GM12878 (cell line): ENCODE data around the gene NNMT. TPM values are rescaled to one million over a fixed set of nuclear protein-coding genes. Genes with fewer than 3 reads are reported as not detected.

Source experiments
- ATAC-seq: fragments of 200-7000 bp; cut with Tn5 transposase; 3 replicates; pipeline ENCODE4 v1.9.1; 2020; ENCODE audit warnings: mild to moderate bottlenecking, moderate library complexity
- BruUV-seq: library from RNA; stranded (reverse); fragments of 400-500 nt; replicated peaks from 2 replicates; lab custom pipeline; 2021; lab: Mats Ljungman, UMichigan
- CTCF ChIA-PET: fragments of 300-600 bp; sonication (Branson Sonifier 250); formaldehyde crosslinking; extraction: SDS; loops from one replicate; lab custom pipeline; 2021; ENCODE audit warnings: inconsistent platforms; lab: Yijun Ruan, JAX
- POLR2A ChIA-PET: fragments of 350-600 bp; formaldehyde crosslinking; extraction: SDS; loops from one replicate; lab custom pipeline; 2021; ENCODE audit warnings: inconsistent platforms; lab: Charles Lee
- RAD21 ChIA-PET: fragments of 300-600 bp; sonication (Branson Sonifier 250); formaldehyde crosslinking; loops from one replicate; lab custom pipeline; 2023; ENCODE audit warnings: antibody characterized with exemption; ENCODE audit not compliant: unreplicated experiment; lab: Charles Lee
- SMC1A ChIA-PET: fragments of 300-600 bp; sonication (Branson Sonifier 250); formaldehyde crosslinking; loops from one replicate; lab custom pipeline; 2023; ENCODE audit not compliant: unreplicated experiment, uncharacterized antibody; lab: Charles Lee
- DNase-seq: peaks from one replicate; pipeline ENCODE4 v3.0.0-alpha.2; 2011; ENCODE audit warnings: low read depth, low spot score
- FAIRE-seq: peaks from 3 replicates; lab custom pipeline; 2011; peaks lifted over from hg19 to GRCh38; lab: Jason Lieb, UNC
- H2AFZ ChIP-seq: 2 replicates; pipeline ENCODE4 v1.6.0; 2011; ENCODE audit warnings: low read depth, low read length, control low read depth; ENCODE audit not compliant: control insufficient read depth
- H3K27ac ChIP-seq: 2 replicates; pipeline ENCODE4 v1.5.1; 2011; ENCODE audit warnings: control low read depth; ENCODE audit not compliant: control insufficient read depth, insufficient read depth
- H3K27me3 ChIP-seq, 2 experiments: replicated peaks in 1 of 2; 2 replicates each; pipeline versions ENCODE4 v1.6.0 to v1.6.1; 2011; ENCODE audit warnings: low read length in 1 of 2; ENCODE audit not compliant: control insufficient read depth in 2 of 2, insufficient read depth in 2 of 2
- H3K36me3 ChIP-seq, 2 experiments: 2 replicates each; pipeline ENCODE4 v1.5.1; 2011; ENCODE audit warnings: low read length in 1 of 2; ENCODE audit not compliant: control insufficient read depth in 2 of 2, insufficient read depth in 2 of 2
- H3K4me1 ChIP-seq: 2 replicates; pipeline ENCODE4 v1.6.1; 2011; ENCODE audit warnings: mild to moderate bottlenecking, low read length, moderate library complexity, mixed read lengths; ENCODE audit not compliant: control insufficient read depth, insufficient read depth
- H3K4me2 ChIP-seq: 2 replicates; pipeline ENCODE4 v1.6.0; 2011; ENCODE audit warnings: control low read depth; ENCODE audit not compliant: control insufficient read depth, insufficient read depth
- H3K4me3 ChIP-seq: fragments of 200-600 bp; sonication (generic); 2 replicates; pipeline ENCODE4 v1.5.1; 2016
- H3K79me2 ChIP-seq: 2 replicates; pipeline ENCODE4 v1.6.0; 2011; ENCODE audit warnings: low read length; ENCODE audit not compliant: control insufficient read depth, insufficient read depth
- H3K9ac ChIP-seq: 2 replicates; pipeline ENCODE4 v1.8.0; 2011; ENCODE audit warnings: low read length, control low read depth, mixed read lengths; ENCODE audit not compliant: control insufficient read depth, insufficient read depth
- H3K9me3 ChIP-seq: replicated peaks from 3 replicates; pipeline ENCODE4 v1.5.1; 2011; ENCODE audit warnings: mild to moderate bottlenecking, low read length; ENCODE audit not compliant: control insufficient read depth, insufficient read depth
- H4K20me1 ChIP-seq: 2 replicates; pipeline ENCODE4 v1.6.0; 2011; ENCODE audit not compliant: control insufficient read depth, insufficient read depth
- BMI1 ChIP-seq: fragments of 450-650 bp; IDR thresholded peaks from 2 replicates; pipeline ENCODE4 v1.6.1; 2016; ENCODE audit warnings: mild to moderate bottlenecking, moderate library complexity, borderline replicate concordance
- DPF2 ChIP-seq: fragments of 450-650 bp; IDR thresholded peaks from 2 replicates; pipeline ENCODE4 v1.6.1; 2017; ENCODE audit warnings: mild to moderate bottlenecking
- E4F1 ChIP-seq: fragments of 450-650 bp; IDR thresholded peaks from 2 replicates; pipeline ENCODE4 v1.6.1; 2018; ENCODE audit warnings: borderline replicate concordance, mild to moderate bottlenecking; ENCODE audit not compliant: partially characterized antibody
- EGR1 ChIP-seq, 2 experiments: IDR thresholded peaks; 1 replicate in 1 of 2; 2 replicates in 1 of 2; pipeline ENCODE4 v1.6.1; 2011 to 2012; ENCODE audit warnings: low read depth in 2 of 2, low read length in 2 of 2, borderline replicate concordance in 1 of 2, mild to moderate bottlenecking in 1 of 2, moderate library complexity in 1 of 2
- HDAC2 ChIP-seq: fragments of 200-600 bp; sonication (generic); IDR thresholded peaks from 2 replicates; pipeline ENCODE4 v1.6.1; 2017
- JUNB ChIP-seq: IDR thresholded peaks from 2 replicates; pipeline ENCODE4 v1.6.1; 2016; ENCODE audit warnings: antibody characterized with exemption, mild to moderate bottlenecking
- MYC ChIP-seq: IDR thresholded peaks from 2 replicates; pipeline ENCODE4 v1.6.1; 2011; ENCODE audit warnings: mild to moderate bottlenecking, low read length, moderate library complexity, inconsistent platforms; ENCODE audit not compliant: insufficient read depth, insufficient replicate concordance, insufficient read length, severe bottlenecking
- NFXL1 ChIP-seq: fragments of 450-650 bp; IDR thresholded peaks from 2 replicates; pipeline ENCODE4 v1.6.1; 2017; ENCODE audit warnings: antibody characterized with exemption, mild to moderate bottlenecking, borderline replicate concordance
- NRF1 ChIP-seq: conservative IDR thresholded peaks from 2 replicates; pipeline ENCODE4 v1.6.1; 2011; ENCODE audit warnings: mild to moderate bottlenecking, low read depth, low read length, improper control_type of control experiment
- POLR2AphosphoS5 ChIP-seq: IDR thresholded peaks from 2 replicates; pipeline ENCODE4 v1.6.1; 2011; ENCODE audit warnings: mild to moderate bottlenecking, low read length, inconsistent platforms
- SMC3 ChIP-seq: IDR thresholded peaks from 2 replicates; pipeline ENCODE4 v1.6.1; 2011; ENCODE audit warnings: low read length, improper control_type of control experiment, borderline replicate concordance
- SP1 ChIP-seq: IDR thresholded peaks from one replicate; pipeline ENCODE4 v1.6.1; 2011; ENCODE audit warnings: low read depth, low read length
- WRNIP1 ChIP-seq: IDR thresholded peaks from 2 replicates; pipeline ENCODE4 v1.6.1; 2011; ENCODE audit warnings: low read depth, low read length, improper control_type of control experiment, borderline replicate concordance
- ZBTB33 ChIP-seq: fragments of 450-650 bp; IDR thresholded peaks from 2 replicates; pipeline ENCODE4 v1.6.1; 2017; ENCODE audit warnings: mild to moderate bottlenecking
- WGBS: methylation state at CpG from one replicate; pipeline ENCODE4 v1.1.6; 2016; ENCODE audit warnings: low lambda C conversion rate; ENCODE audit not compliant: insufficient replicate concordance, insufficient coverage; ENCODE audit errors: missing lambda C conversion rate; 5-methylcytosine and 5-hydroxymethylcytosine counted together
- in situ Hi-C: fragments of 300-500 bp; cut with MboI; formaldehyde crosslinking; loops from 9 replicates; pipeline ENCODE4 v1.14.3; 2018; ENCODE audit warnings: mixed read lengths
- intact Hi-C: fragments of 100-400 bp; cut with micrococcal nuclease; formaldehyde crosslinking; loops from one replicate; pipeline ENCODE4 v1.14.2; 2022; ENCODE audit not compliant: unreplicated experiment
- polyA plus RNA-seq, 11 experiments: library from polyadenylated mRNA; depleted of rRNA in 4 of 11; unstranded in 6 of 11; stranded (reverse) in 5 of 11; fragments of >200 nt; fragmentation: Nextera tagmentation in 4 of 11; fragmentation: Illumina TruSeq in 1 of 11; extraction: Ambion mirVana in 4 of 11; extraction: Trizol in 1 of 11; gene quantifications; 1 replicate in 1 of 11; 2 replicates in 10 of 11; pipeline versions ENCODE4 v1.2.1 to v1.2.3, GENCODE V29; 2011 to 2016; ENCODE audit warnings: inconsistent platforms in 2 of 11, missing spikeins in 2 of 11, low read depth in 1 of 11
- total RNA-seq, 4 experiments: library from RNA; depleted of rRNA in 3 of 4; stranded (reverse); fragments of >200 nt in 3 of 4; fragmentation: Illumina TruSeq in 1 of 4; extraction: Trizol in 1 of 4; gene quantifications; 2 replicates each; pipeline versions ENCODE4 v1.2.1 to v1.2.3, GENCODE V29; 2013 to 2021
- TF ChIP-seq, protein P1 (sequence below): IDR thresholded peaks from 2 replicates; pipeline ENCODE4 v1.6.1; 2012; ENCODE audit warnings: mild to moderate bottlenecking, low read depth, low read length
- TF ChIP-seq, protein P2 (sequence below): fragments of 450-650 bp; IDR thresholded peaks from 2 replicates; pipeline ENCODE4 v1.6.1; 2016; ENCODE audit warnings: mild to moderate bottlenecking

NNMT gene
- total and polyA plus RNA-seq, 10 of the 15 experiments (the other 5 are each of a cell fraction or from before 2014, with no cell fraction given), result 0.46 TPM; not detected in 9

DNA sequence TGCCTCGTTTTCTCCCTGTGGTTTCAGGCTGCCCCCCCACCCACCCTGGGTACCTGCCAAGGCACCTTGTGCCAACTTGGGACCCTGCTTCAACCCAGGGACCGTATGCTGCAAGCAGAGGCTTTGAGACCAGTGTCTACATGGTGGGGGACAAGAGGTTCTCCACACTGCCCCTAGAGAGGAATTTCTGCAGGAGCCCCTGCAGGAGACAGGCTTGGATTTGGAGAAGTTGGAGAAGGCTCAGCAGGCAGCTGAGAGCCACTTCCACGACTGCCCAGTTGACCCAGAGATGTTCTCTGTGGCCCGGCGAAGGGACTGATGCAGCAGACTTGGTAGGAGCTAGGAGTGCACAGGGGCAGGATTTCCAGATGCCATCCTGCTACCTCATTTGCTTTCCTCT is 20.1 kb upstream of the NNMT start:
- FAIRE-seq (no peak), ATAC-seq (no peak), DNase-seq (no peak)
- no peak overlapping the region for H3K27ac ChIP-seq
- no peak overlapping the region for H3K4me3 ChIP-seq
- no peaks in the 10 kb centered on the region for H3K36me3 ChIP-seq
- in situ Hi-C loops, result no loop called here
- no peak overlapping the region for H3K4me2 ChIP-seq
- intact Hi-C loops, result no loop called here
- no peaks in the 10 kb centered on the region for H3K4me1 ChIP-seq
- ChIA-PET RAD21 (no interaction called here), SMC1A (no interaction called here), POLR2A (no interaction called here), CTCF (interaction anchor here (2.4 kb wide), 1 partner anchor 15 kb away, joined by 5 read pairs; no protein-coding TSS in a partner anchor)
- no peaks in the 10 kb centered on the region for H3K79me2 ChIP-seq
- H3K27me3 ChIP-seq, result peaks cover 2 to 5% of the 10 kb centered on the region in 2 experiments
- no TSS peak for BruUV-seq
- 40% methylated on average over 3 of the region's 5 CpGs for WGBS
- no peak overlapping the region for H2AFZ ChIP-seq
- no peaks in the 10 kb centered on the region for H4K20me1 ChIP-seq
- H3K9me3 ChIP-seq, result no peaks in the 10 kb centered on the region
- no peak overlapping the region for H3K9ac ChIP-seq
- TF ChIP-seq EGR1 (IDR thresholded peaks at IDR 0.05; ENCODE audit: borderline replicate concordance in 1 of 2, low read depth in 2 of 2, low read length in 2 of 2), result no peak
- TF ChIP-seq, protein P1, sequence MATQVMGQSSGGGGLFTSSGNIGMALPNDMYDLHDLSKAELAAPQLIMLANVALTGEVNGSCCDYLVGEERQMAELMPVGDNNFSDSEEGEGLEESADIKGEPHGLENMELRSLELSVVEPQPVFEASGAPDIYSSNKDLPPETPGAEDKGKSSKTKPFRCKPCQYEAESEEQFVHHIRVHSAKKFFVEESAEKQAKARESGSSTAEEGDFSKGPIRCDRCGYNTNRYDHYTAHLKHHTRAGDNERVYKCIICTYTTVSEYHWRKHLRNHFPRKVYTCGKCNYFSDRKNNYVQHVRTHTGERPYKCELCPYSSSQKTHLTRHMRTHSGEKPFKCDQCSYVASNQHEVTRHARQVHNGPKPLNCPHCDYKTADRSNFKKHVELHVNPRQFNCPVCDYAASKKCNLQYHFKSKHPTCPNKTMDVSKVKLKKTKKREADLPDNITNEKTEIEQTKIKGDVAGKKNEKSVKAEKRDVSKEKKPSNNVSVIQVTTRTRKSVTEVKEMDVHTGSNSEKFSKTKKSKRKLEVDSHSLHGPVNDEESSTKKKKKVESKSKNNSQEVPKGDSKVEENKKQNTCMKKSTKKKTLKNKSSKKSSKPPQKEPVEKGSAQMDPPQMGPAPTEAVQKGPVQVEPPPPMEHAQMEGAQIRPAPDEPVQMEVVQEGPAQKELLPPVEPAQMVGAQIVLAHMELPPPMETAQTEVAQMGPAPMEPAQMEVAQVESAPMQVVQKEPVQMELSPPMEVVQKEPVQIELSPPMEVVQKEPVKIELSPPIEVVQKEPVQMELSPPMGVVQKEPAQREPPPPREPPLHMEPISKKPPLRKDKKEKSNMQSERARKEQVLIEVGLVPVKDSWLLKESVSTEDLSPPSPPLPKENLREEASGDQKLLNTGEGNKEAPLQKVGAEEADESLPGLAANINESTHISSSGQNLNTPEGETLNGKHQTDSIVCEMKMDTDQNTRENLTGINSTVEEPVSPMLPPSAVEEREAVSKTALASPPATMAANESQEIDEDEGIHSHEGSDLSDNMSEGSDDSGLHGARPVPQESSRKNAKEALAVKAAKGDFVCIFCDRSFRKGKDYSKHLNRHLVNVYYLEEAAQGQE, result no peak
- no peak for TF ChIP-seq E4F1
- TF ChIP-seq, protein P2, sequence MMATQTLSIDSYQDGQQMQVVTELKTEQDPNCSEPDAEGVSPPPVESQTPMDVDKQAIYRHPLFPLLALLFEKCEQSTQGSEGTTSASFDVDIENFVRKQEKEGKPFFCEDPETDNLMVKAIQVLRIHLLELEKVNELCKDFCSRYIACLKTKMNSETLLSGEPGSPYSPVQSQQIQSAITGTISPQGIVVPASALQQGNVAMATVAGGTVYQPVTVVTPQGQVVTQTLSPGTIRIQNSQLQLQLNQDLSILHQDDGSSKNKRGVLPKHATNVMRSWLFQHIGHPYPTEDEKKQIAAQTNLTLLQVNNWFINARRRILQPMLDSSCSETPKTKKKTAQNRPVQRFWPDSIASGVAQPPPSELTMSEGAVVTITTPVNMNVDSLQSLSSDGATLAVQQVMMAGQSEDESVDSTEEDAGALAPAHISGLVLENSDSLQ, result no peak
- TF ChIP-seq JUNB, result no peak
- no peak for TF ChIP-seq NFXL1
- TF ChIP-seq BMI1, result no peak
- no peak for TF ChIP-seq ZBTB33
- TF ChIP-seq POLR2AphosphoS5, result no peak
- no peak for TF ChIP-seq MYC
- TF ChIP-seq SP1, result no peak
- TF ChIP-seq WRNIP1, result no peak
- no peak for TF ChIP-seq NRF1
- no peak for TF ChIP-seq HDAC2
- TF ChIP-seq SMC3, result no peak
- TF ChIP-seq DPF2, result no peak
